NB4 (cell line): ENCODE measurements around the gene XCR1.
A peak's percentile ranks its signal among the peaks of the same experiment; 100 is the strongest.

Experiments
- DNase-seq: peaks from one replicate; pipeline ENCODE4 v3.0.0; 2010; ENCODE audit warnings: low read depth
- H3K4me3 ChIP-seq: one replicate; pipeline ENCODE4 v1.5.1; 2011; ENCODE audit warnings: mild to moderate bottlenecking, low read depth, low read length, moderate library complexity
- MYC ChIP-seq: IDR thresholded peaks from 2 replicates; pipeline ENCODE4 v1.6.1; 2011; ENCODE audit warnings: low read depth, low read length
- POLR2A ChIP-seq: IDR thresholded peaks from 2 replicates; pipeline ENCODE4 v1.6.1; 2011; ENCODE audit warnings: mild to moderate bottlenecking; ENCODE audit not compliant: insufficient read length; ENCODE audit errors: extremely low read depth
- TF ChIP-seq, protein P1 (sequence below): IDR thresholded peaks from 2 replicates; pipeline ENCODE4 v1.6.1; 2011; ENCODE audit warnings: low read depth, low read length
- TF ChIP-seq, protein P2 (sequence below): IDR thresholded peaks from one replicate; pipeline ENCODE4 v1.5.1; 2012; ENCODE audit warnings: low read depth, low read length

The XCR1 gene

DNA sequence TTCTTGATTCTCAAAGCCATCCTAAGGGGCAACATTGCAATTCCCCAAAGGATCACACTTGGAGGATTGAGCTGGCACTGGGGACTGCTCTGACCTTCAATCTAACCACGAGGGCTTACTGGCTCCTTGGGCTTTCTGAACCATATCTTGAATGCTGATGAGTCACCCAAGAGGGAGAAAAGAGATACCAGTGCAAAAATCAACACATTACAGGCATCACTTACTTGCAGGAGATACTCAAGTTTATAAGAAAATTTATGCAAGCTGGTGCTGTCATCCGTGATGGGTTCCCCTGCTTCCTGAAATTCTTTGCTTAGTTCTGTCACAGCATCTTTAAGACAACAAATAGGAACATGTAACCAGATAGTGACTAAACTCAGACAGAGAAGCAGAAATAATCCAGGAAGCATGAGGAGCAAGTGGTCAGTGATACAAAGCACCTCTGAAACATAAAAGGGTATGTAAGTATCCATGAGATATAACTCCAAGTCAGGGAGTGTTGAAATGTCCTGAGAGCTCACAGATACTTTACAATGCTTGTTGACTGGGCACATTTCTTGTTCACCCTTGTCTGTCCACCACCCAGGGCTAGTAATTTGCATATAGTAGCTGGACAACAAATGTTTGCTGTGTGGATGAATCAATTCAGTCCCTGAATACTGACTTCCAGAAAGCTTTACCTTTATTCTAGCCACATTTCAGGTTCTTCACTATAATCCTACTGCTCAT, 45.8 kb downstream of the XCR1 start:
- peak; percentile 37 for DNase-seq
- H3K4me3 ChIP-seq, result no peak overlapping the region
- no peak for TF ChIP-seq MYC
- no peak for TF ChIP-seq POLR2A
- TF ChIP-seq, protein P1, sequence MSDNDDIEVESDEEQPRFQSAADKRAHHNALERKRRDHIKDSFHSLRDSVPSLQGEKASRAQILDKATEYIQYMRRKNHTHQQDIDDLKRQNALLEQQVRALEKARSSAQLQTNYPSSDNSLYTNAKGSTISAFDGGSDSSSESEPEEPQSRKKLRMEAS, result no peak
- TF ChIP-seq, protein P2, sequence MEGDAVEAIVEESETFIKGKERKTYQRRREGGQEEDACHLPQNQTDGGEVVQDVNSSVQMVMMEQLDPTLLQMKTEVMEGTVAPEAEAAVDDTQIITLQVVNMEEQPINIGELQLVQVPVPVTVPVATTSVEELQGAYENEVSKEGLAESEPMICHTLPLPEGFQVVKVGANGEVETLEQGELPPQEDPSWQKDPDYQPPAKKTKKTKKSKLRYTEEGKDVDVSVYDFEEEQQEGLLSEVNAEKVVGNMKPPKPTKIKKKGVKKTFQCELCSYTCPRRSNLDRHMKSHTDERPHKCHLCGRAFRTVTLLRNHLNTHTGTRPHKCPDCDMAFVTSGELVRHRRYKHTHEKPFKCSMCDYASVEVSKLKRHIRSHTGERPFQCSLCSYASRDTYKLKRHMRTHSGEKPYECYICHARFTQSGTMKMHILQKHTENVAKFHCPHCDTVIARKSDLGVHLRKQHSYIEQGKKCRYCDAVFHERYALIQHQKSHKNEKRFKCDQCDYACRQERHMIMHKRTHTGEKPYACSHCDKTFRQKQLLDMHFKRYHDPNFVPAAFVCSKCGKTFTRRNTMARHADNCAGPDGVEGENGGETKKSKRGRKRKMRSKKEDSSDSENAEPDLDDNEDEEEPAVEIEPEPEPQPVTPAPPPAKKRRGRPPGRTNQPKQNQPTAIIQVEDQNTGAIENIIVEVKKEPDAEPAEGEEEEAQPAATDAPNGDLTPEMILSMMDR, result no peak

DNA sequence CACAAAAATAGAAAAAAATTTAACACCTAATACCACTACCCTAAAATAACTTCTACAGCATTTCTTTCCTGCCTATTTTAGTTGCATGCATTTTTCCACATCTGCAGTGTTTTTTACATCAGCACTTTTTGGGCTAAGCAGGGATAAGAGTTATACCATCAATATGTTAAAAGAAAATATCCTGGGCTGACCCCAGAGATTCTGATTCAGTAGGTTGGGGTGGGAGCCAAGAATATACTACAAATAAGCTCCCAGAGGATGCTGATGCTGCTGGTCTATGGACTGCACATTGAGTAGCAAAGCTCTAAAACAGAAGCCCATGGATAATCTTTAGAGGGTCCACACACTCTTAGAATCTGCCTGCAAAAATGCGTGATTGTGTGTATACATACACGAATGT, 46.5 kb downstream of the XCR1 start:
- no peak overlapping the region for H3K4me3 ChIP-seq
- DNase-seq, result no peak
- no peak for TF ChIP-seq POLR2A
- TF ChIP-seq, protein P2, result no peak
- TF ChIP-seq, protein P1, result no peak
- TF ChIP-seq MYC, result no peak

DNA sequence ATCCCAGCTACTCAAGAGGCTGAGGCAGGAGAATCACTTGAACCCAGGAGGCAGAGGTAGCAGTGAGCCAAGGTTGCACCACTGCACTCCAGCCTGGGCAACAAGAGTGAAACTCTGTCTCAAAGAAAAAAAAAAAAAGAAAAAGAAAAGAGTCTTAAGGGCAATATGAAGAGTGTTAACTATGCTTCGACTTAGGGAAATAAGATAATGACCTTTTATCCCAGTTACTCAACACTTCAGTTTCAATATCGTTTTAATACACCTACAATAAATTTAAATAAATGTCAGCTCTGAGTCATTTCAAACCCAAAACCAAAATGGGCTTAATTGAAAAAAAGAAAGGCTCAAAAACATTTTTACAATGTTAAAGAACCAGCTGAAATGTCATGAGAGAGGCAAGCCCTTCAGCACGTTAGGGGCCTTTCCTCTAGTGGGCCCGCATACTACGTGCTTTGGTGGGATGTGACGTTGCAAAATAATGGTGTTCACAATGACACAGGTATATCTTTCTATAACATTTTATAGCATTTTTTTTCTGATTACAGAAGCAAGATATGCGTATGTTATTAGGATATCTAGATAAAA, 47.0 kb downstream of the XCR1 start:
- TF ChIP-seq POLR2A (no peak), MYC (no peak)
- TF ChIP-seq, protein P2, result no peak
- TF ChIP-seq, protein P1, result no peak
- H3K4me3 ChIP-seq, result no peak overlapping the region
- DNase-seq, result no peak

DNA sequence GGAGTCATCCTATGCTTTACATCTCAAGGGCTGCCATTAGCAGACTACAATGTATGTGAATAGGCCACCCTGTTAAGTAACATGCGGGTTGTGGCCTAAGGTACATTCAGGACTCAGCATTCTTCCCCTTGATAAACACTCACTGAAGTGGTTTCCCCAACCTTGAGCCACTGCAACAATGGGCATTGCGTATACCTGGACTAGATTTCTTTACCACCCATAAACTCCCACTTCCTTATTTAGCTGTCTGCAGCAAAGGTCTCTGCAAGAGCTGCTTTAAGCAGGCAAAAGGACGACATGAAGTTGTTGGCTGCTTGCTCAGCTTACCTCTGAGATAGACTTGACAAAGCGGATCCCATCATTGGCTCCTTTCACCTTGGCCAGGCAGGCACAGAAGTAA, 47.9 kb downstream of the XCR1 start:
- TF ChIP-seq POLR2A, result no peak
- TF ChIP-seq, protein P1, result no peak
- TF ChIP-seq, protein P2, result no peak
- TF ChIP-seq MYC, result no peak
- peak; percentile 67 for DNase-seq

DNA sequence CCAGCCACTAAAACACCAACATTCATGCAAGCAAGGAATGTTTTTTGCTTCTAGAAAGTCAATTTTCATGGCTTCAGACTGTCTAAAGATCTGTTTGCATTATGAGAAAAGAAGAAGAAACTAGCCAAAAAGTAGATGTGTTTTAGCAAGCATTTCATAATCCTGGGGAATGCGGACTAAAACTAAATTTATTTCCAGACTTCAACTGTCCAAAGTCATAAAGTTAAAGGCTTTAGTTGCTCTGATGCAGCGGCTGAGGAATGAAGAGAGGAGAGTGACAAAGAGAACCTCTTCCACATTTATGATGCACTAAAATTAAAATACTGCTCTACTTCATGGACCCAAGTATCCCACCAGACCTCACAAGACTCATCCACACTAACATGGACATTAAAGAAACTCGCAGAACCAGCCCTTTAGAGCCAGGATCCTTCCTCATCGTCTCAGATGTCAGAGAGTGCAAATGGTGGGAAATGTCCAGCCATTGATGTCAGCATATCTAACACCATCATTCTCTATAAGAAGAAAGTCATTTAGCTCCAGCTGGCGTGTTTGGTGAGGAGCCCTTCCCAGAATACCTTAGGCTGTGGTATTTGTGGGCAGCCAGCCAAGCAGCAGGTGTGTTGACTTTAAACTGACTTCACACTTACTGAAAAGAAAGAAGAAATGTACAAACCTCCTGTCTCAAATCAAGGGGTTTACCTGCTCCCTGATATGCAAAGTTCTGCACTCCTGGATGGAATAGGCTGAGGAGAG, 49.1 kb downstream of the XCR1 start:
- no peak overlapping the region for H3K4me3 ChIP-seq
- TF ChIP-seq, protein P2, result no peak
- no peak for TF ChIP-seq MYC
- no peak for TF ChIP-seq POLR2A
- TF ChIP-seq, protein P1, result no peak
- no peak for DNase-seq

More for the DNA sequence above, 47.9 kb downstream of the XCR1 start:
- no peak overlapping the region for H3K4me3 ChIP-seq
